Measurements from ENCODE around the gene FAM151B. TPM values are rescaled to one million over a fixed set of nuclear protein-coding genes. Genes with fewer than 3 reads are reported as not detected.

FAM151B gene
- total and polyA plus RNA-seq, 2 experiments from 2014 or later: 0.55 TPM; not detected in 1

GRCh38 chr5:80555099-80555498 is 67.2 kb downstream of the FAM151B start (continued):
- TF ChIP-seq, protein P1, sequence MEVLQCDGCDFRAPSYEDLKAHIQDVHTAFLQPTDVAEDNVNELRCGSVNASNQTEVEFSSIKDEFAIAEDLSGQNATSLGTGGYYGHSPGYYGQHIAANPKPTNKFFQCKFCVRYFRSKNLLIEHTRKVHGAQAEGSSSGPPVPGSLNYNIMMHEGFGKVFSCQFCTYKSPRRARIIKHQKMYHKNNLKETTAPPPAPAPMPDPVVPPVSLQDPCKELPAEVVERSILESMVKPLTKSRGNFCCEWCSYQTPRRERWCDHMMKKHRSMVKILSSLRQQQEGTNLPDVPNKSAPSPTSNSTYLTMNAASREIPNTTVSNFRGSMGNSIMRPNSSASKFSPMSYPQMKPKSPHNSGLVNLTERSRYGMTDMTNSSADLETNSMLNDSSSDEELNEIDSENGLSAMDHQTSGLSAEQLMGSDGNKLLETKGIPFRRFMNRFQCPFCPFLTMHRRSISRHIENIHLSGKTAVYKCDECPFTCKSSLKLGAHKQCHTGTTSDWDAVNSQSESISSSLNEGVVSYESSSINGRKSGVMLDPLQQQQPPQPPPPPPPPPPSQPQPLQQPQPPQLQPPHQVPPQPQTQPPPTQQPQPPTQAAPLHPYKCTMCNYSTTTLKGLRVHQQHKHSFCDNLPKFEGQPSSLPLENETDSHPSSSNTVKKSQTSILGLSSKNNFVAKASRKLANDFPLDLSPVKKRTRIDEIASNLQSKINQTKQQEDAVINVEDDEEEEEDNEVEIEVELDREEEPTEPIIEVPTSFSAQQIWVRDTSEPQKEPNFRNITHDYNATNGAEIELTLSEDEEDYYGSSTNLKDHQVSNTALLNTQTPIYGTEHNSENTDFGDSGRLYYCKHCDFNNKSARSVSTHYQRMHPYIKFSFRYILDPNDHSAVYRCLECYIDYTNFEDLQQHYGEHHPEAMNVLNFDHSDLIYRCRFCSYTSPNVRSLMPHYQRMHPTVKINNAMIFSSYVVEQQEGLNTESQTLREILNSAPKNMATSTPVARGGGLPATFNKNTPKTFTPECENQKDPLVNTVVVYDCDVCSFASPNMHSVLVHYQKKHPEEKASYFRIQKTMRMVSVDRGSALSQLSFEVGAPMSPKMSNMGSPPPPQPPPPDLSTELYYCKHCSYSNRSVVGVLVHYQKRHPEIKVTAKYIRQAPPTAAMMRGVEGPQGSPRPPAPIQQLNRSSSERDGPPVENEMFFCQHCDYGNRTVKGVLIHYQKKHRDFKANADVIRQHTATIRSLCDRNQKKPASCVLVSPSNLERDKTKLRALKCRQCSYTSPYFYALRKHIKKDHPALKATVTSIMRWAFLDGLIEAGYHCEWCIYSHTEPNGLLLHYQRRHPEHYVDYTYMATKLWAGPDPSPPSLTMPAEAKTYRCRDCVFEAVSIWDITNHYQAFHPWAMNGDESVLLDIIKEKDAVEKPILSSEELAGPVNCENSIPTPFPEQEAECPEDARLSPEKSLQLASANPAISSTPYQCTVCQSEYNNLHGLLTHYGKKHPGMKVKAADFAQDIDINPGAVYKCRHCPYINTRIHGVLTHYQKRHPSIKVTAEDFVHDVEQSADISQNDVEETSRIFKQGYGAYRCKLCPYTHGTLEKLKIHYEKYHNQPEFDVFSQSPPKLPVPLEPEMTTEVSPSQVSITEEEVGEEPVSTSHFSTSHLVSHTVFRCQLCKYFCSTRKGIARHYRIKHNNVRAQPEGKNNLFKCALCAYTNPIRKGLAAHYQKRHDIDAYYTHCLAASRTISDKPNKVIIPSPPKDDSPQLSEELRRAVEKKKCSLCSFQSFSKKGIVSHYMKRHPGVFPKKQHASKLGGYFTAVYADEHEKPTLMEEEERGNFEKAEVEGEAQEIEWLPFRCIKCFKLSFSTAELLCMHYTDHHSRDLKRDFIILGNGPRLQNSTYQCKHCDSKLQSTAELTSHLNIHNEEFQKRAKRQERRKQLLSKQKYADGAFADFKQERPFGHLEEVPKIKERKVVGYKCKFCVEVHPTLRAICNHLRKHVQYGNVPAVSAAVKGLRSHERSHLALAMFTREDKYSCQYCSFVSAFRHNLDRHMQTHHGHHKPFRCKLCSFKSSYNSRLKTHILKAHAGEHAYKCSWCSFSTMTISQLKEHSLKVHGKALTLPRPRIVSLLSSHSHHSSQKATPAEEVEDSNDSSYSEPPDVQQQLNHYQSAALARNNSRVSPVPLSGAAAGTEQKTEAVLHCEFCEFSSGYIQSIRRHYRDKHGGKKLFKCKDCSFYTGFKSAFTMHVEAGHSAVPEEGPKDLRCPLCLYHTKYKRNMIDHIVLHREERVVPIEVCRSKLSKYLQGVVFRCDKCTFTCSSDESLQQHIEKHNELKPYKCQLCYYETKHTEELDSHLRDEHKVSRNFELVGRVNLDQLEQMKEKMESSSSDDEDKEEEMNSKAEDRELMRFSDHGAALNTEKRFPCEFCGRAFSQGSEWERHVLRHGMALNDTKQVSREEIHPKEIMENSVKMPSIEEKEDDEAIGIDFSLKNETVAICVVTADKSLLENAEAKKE (CRISPR knock-in tag; IDR thresholded peaks at IDR 0.05): no peak
- no peak for TF ChIP-seq ZNF331 (CRISPR knock-in tag; IDR thresholded peaks at IDR 0.05; ENCODE audit: low read depth)
- no peak for TF ChIP-seq CTCF (conservative IDR thresholded peaks at IDR 0.05; ENCODE audit: low read depth in 2 of 2)
- TF ChIP-seq ZNF114 (CRISPR knock-in tag; IDR thresholded peaks at IDR 0.05): no peak
- no peak for TF ChIP-seq POLR2AphosphoS5 (IDR thresholded peaks at IDR 0.05; ENCODE audit: low read depth)

DNA sequence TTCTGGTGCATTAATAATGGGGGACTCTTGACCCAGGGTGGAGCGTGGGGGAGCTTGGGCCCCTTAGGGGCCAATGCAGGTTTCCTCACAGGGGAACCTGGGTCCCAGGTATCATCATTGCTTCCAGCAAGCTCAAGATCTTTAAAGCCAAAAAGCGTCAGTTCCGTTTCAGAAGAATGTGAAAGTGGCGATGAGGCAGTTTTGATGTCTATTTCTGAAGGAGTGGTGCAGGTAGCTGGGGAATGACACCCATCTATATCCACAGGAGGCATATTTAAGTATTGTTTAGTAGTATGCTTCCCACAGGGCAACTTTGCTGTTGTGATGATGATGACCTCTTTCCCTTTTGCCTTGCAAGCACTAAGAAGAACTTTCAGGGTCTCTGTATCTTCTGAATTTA is 71.3 kb downstream of the FAM151B start:
- H3K27ac Mint-ChIP-seq: no peak overlapping the region
- no peaks in the 10 kb centered on the region; the same call in 2 of the 3 replicates for H3K9me3 Mint-ChIP-seq
- H2AFZ ChIP-seq: no peak overlapping the region
- H3K4me1 Mint-ChIP-seq: peaks cover 40% of the 10 kb centered on the region
- H3K27me3 Mint-ChIP-seq (ENCODE audit: insufficient read depth, low read depth, poor library complexity): peaks cover 5% of the 10 kb centered on the region
- no peak overlapping the region for H3K4me2 ChIP-seq
- H3K4me3 Mint-ChIP-seq: no peak overlapping the region
- H3K4me1 ChIP-seq (ENCODE audit: insufficient read depth): peaks cover 18% of the 10 kb centered on the region
- ATAC-seq (no peak), DNase-seq (ENCODE audit: low spot score) (no peak)
- H3K36me3 ChIP-seq (ENCODE audit: insufficient read depth): no peaks in the 10 kb centered on the region
- H3K27me3 ChIP-seq (ENCODE audit: insufficient read depth): no peaks in the 10 kb centered on the region
- H4K20me1 ChIP-seq (replicated peaks; ENCODE audit: insufficient read depth): no peaks in the 10 kb centered on the region
- no peak overlapping the region for H3K4me3 ChIP-seq
- no peak overlapping the region for H3K27ac ChIP-seq (ENCODE audit: low read depth)
- peaks cover 3% of the 10 kb centered on the region; the same call in 1 of the 2 replicates for H3K9me2 ChIP-seq (ENCODE audit: insufficient read depth)
- no peaks in the 10 kb centered on the region for H3K36me3 Mint-ChIP-seq (ENCODE audit: low read depth)
- H3F3A ChIP-seq (replicated peaks; ENCODE audit: low read depth): no peaks in the 10 kb centered on the region
- H3K79me2 ChIP-seq (replicated peaks; ENCODE audit: insufficient read depth): no peaks in the 10 kb centered on the region
- TF ChIP-seq, protein P1 (CRISPR knock-in tag; IDR thresholded peaks at IDR 0.05): no peak
- no peak for TF ChIP-seq CTCF (conservative IDR thresholded peaks at IDR 0.05; ENCODE audit: low read depth in 2 of 2)

All from GM23338 (cell line).